ENCODE results near the gene CACNG4. TPM values are rescaled to one million over a fixed set of nuclear protein-coding genes. Genes with fewer than 3 reads are reported as not detected.

Gene CACNG4
- polyA plus RNA-seq, 2 of the 4 experiments (the other 2 are of a cell fraction) = 6.2 to 10.2 TPM

DNA sequence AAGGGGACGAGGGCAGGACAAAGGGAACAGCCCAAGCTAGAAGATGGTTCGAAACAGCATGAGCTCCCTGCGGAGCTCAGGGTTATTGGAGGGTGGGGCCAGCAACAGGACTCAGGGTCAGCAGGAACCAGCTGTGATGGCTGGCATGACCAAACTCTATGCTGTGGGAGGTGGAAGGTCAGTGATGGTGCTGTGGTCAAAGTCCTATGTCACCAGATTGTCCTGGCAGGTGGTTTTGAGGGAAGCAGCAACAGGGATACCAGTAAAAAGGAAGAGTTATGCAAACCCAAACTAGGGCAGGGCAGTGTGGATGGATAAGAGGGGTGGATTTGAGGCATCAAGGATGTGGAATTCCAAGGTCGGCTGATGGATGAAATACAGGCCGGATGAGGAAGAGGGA, 32.4 kb downstream of the CACNG4 start:
- ChIA-PET POLR2A (no interaction called here), CTCF (interaction anchor here (0.7 to 1.4 kb wide), 2 partner anchors 63 to 161 kb away, joined by 3 to 5 read pairs; no protein-coding TSS in a partner anchor)
- H3K9me3 ChIP-seq = no peaks in the 10 kb centered on the region
- no peak for TF ChIP-seq HOXA7 (CRISPR knock-in tag; IDR thresholded peaks at IDR 0.05)
- TF ChIP-seq SREBF2 (IDR thresholded peaks at IDR 0.05) = no peak
- TF ChIP-seq, protein P1, sequence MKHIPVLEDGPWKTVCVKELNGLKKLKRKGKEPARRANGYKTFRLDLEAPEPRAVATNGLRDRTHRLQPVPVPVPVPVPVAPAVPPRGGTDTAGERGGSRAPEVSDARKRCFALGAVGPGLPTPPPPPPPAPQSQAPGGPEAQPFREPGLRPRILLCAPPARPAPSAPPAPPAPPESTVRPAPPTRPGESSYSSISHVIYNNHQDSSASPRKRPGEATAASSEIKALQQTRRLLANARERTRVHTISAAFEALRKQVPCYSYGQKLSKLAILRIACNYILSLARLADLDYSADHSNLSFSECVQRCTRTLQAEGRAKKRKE (CRISPR knock-in tag; IDR thresholded peaks at IDR 0.05; ENCODE audit: low read depth) = no peak
- no peak for TF ChIP-seq ZNF302 (CRISPR knock-in tag; IDR thresholded peaks at IDR 0.05)
- no peak for TF ChIP-seq ZSCAN20 (CRISPR knock-in tag; IDR thresholded peaks at IDR 0.05)
- no peak for TF ChIP-seq CBX2 (IDR thresholded peaks at IDR 0.05; ENCODE audit: borderline replicate concordance, low read depth)
- TF ChIP-seq, protein P2, sequence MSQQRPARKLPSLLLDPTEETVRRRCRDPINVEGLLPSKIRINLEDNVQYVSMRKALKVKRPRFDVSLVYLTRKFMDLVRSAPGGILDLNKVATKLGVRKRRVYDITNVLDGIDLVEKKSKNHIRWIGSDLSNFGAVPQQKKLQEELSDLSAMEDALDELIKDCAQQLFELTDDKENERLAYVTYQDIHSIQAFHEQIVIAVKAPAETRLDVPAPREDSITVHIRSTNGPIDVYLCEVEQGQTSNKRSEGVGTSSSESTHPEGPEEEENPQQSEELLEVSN (IDR thresholded peaks at IDR 0.05; ENCODE audit: borderline replicate concordance, low read depth) = no peak
- no peak for TF ChIP-seq ZFP36 (IDR thresholded peaks at IDR 0.05; ENCODE audit: borderline replicate concordance, partially characterized antibody)
- ATAC-seq (no peak), FAIRE-seq (no peak), DNase-seq (ENCODE audit: low read depth in 1 of 2, low spot score in 1 of 2) (no peak)
- no peak overlapping the region for H3K4me3 ChIP-seq
- WGBS (ENCODE audit: missing lambda C conversion rate) = 88% methylated on average over 5 of the region's 5 CpGs
- no peaks in the 10 kb centered on the region for H3K4me1 ChIP-seq
- H3K4me2 ChIP-seq = no peak overlapping the region
- H3K27ac ChIP-seq = no peak overlapping the region

DNA sequence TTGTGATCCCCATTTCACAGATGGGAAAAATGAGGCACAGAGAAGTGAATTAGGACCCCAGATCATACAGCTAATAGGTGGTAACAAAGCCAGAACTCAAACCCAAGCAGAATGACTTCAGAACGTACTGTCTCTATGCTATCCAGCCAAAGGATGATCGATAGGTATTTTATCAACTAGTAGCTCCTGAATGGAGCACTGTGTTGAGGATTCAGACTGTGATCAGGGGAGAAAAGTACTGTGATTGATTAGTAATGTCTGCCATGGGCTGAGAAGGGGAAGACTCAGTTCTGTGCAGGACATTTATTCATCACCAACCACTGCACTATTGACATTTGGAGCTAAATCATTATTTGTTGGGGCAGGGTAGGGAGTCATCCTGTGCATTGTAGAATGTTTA, 38.7 kb downstream of the CACNG4 start:
- WGBS (ENCODE audit: missing lambda C conversion rate) = 16% methylated on average over 2 of the region's 2 CpGs
- TF ChIP-seq RARB (CRISPR knock-in tag; IDR thresholded peaks at IDR 0.05) (no peak), MYC (IDR thresholded peaks at IDR 0.05; ENCODE audit: borderline replicate concordance, low read length) (no peak), SMC3 (IDR thresholded peaks at IDR 0.05) (no peak), HOXB5 (CRISPR knock-in tag; IDR thresholded peaks at IDR 0.05) (no peak), EHMT2 (IDR thresholded peaks at IDR 0.05; ENCODE audit: low read depth) (no peak), CEBPB (IDR thresholded peaks at IDR 0.05) (no peak), NFE2L2 (conservative IDR thresholded peaks at IDR 0.05; ENCODE audit: low read length) (no peak), SREBF2 (IDR thresholded peaks at IDR 0.05) (no peak), RCOR1 (IDR thresholded peaks at IDR 0.05; ENCODE audit: low read depth, low read length) (no peak), BHLHE40 (IDR thresholded peaks at IDR 0.05; ENCODE audit: low read depth, low read length) (no peak), HDAC2 (IDR thresholded peaks at IDR 0.05) (no peak), EP300 (IDR thresholded peaks at IDR 0.05) (no peak)
- TF ChIP-seq, protein P2 (IDR thresholded peaks at IDR 0.05; ENCODE audit: borderline replicate concordance, low read depth) = no peak
- TF ChIP-seq, protein P3, sequence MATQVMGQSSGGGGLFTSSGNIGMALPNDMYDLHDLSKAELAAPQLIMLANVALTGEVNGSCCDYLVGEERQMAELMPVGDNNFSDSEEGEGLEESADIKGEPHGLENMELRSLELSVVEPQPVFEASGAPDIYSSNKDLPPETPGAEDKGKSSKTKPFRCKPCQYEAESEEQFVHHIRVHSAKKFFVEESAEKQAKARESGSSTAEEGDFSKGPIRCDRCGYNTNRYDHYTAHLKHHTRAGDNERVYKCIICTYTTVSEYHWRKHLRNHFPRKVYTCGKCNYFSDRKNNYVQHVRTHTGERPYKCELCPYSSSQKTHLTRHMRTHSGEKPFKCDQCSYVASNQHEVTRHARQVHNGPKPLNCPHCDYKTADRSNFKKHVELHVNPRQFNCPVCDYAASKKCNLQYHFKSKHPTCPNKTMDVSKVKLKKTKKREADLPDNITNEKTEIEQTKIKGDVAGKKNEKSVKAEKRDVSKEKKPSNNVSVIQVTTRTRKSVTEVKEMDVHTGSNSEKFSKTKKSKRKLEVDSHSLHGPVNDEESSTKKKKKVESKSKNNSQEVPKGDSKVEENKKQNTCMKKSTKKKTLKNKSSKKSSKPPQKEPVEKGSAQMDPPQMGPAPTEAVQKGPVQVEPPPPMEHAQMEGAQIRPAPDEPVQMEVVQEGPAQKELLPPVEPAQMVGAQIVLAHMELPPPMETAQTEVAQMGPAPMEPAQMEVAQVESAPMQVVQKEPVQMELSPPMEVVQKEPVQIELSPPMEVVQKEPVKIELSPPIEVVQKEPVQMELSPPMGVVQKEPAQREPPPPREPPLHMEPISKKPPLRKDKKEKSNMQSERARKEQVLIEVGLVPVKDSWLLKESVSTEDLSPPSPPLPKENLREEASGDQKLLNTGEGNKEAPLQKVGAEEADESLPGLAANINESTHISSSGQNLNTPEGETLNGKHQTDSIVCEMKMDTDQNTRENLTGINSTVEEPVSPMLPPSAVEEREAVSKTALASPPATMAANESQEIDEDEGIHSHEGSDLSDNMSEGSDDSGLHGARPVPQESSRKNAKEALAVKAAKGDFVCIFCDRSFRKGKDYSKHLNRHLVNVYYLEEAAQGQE (IDR thresholded peaks at IDR 0.05) = no peak
- Histone ChIP-seq H3K9me3 (no peaks in the 10 kb centered on the region), H3K4me2 (no peak overlapping the region), H3K4me3 (no peak overlapping the region), H3K27ac (no peak overlapping the region), H3K4me1 (no peaks in the 10 kb centered on the region)
- ChIA-PET CTCF (interaction anchor here (0.6 to 1.8 kb wide), 4 partner anchors 13 to 270 kb away, joined by 3 to 7 read pairs (median 4); no protein-coding TSS in a partner anchor), POLR2A (interaction anchor here (0.6 kb wide), 1 partner anchor 74 kb away, joined by 3 read pairs; no protein-coding TSS in a partner anchor)
- FAIRE-seq (peak; percentile 32), ATAC-seq (no peak), DNase-seq (ENCODE audit: low read depth in 1 of 2, low spot score in 1 of 2) (no peak)

All from A549 (cell line).